GM21360 (cell line): ENCODE data around the gene PIP.
"Not testable (repeated sequence)": the region's sequence is repeated elsewhere in the genome, so short reads cannot be mapped to it uniquely, and the experiment has no call there.

Experiments used
- ATAC-seq: cut with Tn5 transposase; IDR thresholded peaks from one replicate; pipeline ENCODE4 v1.9.1; 2021; ENCODE audit warnings: mild to moderate bottlenecking, moderate library complexity; ENCODE audit not compliant: unreplicated experiment

PIP gene

GRCh38 chr7:143176128-143176527, 44.3 kb downstream of the PIP start:
- ATAC-seq: no peak

- ATAC-seq: no peak
Observed at GRCh38 chr7:143177374-143178119, 45.7 kb downstream of the PIP start.

- not testable (repeated sequence) for ATAC-seq
Observed at GRCh38 chr7:143180771-143181170, 48.9 kb downstream of the PIP start.

GRCh38 chr7:143181349-143181748, 49.5 kb downstream of the PIP start:
- no peak for ATAC-seq

GRCh38 chr7:143183024-143183423, 51.1 kb downstream of the PIP start, which contains the start of gene TAS2R39:
Gene TAS2R39 (plus strand): TSS chr7:143183419. CDS start chr7:143183419, 0 bp downstream.
- ATAC-seq: no peak

- no peak for ATAC-seq
Observed at GRCh38 chr7:143185551-143185950, 53.7 kb downstream of the PIP start.

GRCh38 chr7:143188994-143189393, 57.1 kb downstream of the PIP start:
- no peak for ATAC-seq
